Measurements from ENCODE around the gene UFM1. TPM values are rescaled to one million over a fixed set of nuclear protein-coding genes. Genes with fewer than 3 reads are reported as not detected.

Gene UFM1
- total and polyA plus RNA-seq, 9 of the 15 experiments (the other 6 are each of a cell fraction or from before 2014, with no cell fraction given): 26.3 to 58.5 (median 36.1) TPM

DNA sequence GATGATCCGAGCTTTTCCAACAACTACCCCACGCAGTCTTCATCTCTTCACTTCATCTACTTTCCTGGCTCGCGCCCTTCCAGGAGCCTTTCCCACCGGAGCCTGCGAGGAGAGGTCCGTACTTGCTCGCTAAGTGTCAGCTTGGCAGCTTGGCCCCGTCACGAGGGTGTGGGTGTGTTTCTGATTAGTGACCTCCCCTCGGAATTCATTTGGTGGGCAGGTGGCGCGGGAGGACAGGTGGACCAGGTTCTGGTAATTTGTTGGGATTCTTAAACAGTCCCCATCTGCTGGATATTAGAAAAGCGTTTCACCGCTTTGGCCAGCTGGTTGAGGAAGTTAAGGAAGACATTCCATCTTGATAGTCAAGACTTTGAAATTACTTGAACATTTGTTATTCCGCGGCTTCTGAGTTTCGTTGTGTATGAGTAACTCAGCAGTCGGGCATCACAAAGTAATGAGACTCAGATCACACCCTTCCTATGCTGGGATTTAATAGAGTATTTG is 515 bp downstream of the UFM1 start (continued):
- TF ChIP-seq RBBP5 (IDR thresholded peaks at IDR 0.05; ENCODE audit: borderline replicate concordance, insufficient read depth, low read length, poor library complexity, severe bottlenecking) (peak; percentile 44), C11orf30 (IDR thresholded peaks at IDR 0.05; ENCODE audit: low read depth) (no peak), ILK (tag; IDR thresholded peaks at IDR 0.05; ENCODE audit: borderline replicate concordance, low read depth) (no peak), POLR2A (conservative IDR thresholded peaks at IDR 0.05) (peak; percentile 62; the same call in 1 of the 2 replicates), PHF8 (IDR thresholded peaks at IDR 0.05; ENCODE audit: borderline replicate concordance, low read length) (0 out of 2 replicates have a peak, but pooled peaks have one; percentile 6)

DNA sequence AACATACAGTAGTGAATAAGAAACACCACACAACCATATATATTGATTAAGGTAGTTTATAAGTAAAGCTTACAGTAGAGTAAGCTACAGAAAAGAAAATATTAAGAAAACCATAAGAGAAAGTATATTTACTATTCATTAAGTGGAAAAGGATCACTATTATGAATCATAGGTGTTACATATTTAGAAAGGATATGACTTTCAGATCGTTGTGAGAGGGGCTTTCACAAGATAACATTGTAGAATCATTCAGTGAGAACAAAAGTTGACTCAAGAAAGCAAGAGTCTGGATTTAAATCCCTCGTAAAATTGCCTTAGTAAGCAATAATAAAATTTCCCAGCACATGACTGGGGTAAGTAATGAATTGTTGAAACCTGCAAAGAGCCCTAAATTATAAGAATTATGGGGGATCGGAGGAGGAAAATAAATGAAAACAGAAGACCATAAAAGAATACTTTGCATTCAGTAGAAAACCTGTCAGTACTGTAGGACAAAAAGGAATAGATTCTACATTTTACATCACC is 6.0 kb downstream of the UFM1 start:
- no peaks in the 10 kb centered on the region for H3K27me3 ChIP-seq (ENCODE audit: control insufficient read depth in 2 of 2, insufficient read depth in 2 of 2, low read length in 2 of 2)
- ATAC-seq: no peak
- in situ Hi-C loops (cut with MboI): no loop called here
- TF ChIP-seq MAFF (IDR thresholded peaks at IDR 0.05; ENCODE audit: low read length) (peak; percentile 38), MAFK (IDR thresholded peaks at IDR 0.05; ENCODE audit: low read length) (peak; percentile 11; the same call in 1 of the 2 replicates), C11orf30 (IDR thresholded peaks at IDR 0.05; ENCODE audit: low read depth) (0 out of 2 replicates have a peak, but pooled peaks have one; percentile 9), ZNF316 (IDR thresholded peaks at IDR 0.05) (peak; percentile 49; the same call in 1 of the 2 replicates), ZNF785 (CRISPR knock-in tag; IDR thresholded peaks at IDR 0.05) (no peak)
- TF ChIP-seq, protein P1, sequence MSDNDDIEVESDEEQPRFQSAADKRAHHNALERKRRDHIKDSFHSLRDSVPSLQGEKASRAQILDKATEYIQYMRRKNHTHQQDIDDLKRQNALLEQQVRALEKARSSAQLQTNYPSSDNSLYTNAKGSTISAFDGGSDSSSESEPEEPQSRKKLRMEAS (CRISPR knock-in tag; IDR thresholded peaks at IDR 0.05): no peak
- H3K9ac ChIP-seq (ENCODE audit: insufficient read depth in 1 of 2, low read depth in 2 of 2, low read length in 2 of 2): no peak overlapping the region
- no peak for DNase-seq (ENCODE audit: extremely low read depth in 1 of 4, low spot score in 3 of 4)
- no peaks in the 10 kb centered on the region for H4K20me1 ChIP-seq (replicated peaks; ENCODE audit: control insufficient read depth, insufficient read depth, low read length)
- 88% methylated on average over 2 of the region's 3 CpGs for WGBS (ENCODE audit: insufficient coverage, low coverage, missing lambda C conversion rate)
- ChIA-PET CTCF (ENCODE audit: low intra/inter-chr PET ratio) (no interaction called here), POLR2A (no interaction called here)
- H2AFZ ChIP-seq (ENCODE audit: low read depth, low read length): no peak overlapping the region
- H3K79me2 ChIP-seq (ENCODE audit: control insufficient read depth, insufficient read depth, low read length): peaks cover 22% of the 10 kb centered on the region
- no peak overlapping the region for H3K4me3 ChIP-seq
- H3K4me2 ChIP-seq (ENCODE audit: insufficient read depth, low read length): no peak overlapping the region
- no peak for FAIRE-seq
- no peak overlapping the region for H3K27ac ChIP-seq (ENCODE audit: extremely low read depth, low read depth, low read length)
- H3K4me1 ChIP-seq (replicated peaks in 1 of 2; ENCODE audit: control insufficient read depth in 2 of 2, insufficient read depth in 2 of 2, low read length in 2 of 2): no peaks in the 10 kb centered on the region; a peak in 2 of 5 replicates
- BruUV-seq (replicated peaks): no TSS peak
- H3K9me1 ChIP-seq (ENCODE audit: control insufficient read depth, insufficient read depth, low read length): no peaks in the 10 kb centered on the region
- H3K9me3 ChIP-seq (replicated peaks; ENCODE audit: control insufficient read depth, insufficient read depth, low read depth, low read length): no peaks in the 10 kb centered on the region
- intact Hi-C loops (cut with micrococcal nuclease): no loop called here
- peaks cover 62% of the 10 kb centered on the region for H3K36me3 ChIP-seq (ENCODE audit: control insufficient read depth, insufficient read depth, low read length)
